GM23248 (cell line): ENCODE data around the gene ATG10.

Experiments
- EZH2 ChIP-seq: fragments of 200-600 bp; sonication (generic); IDR thresholded peaks from 2 replicates; pipeline ENCODE4 v1.6.1; 2018; ENCODE audit warnings: antibody characterized with exemption, mild to moderate bottlenecking; ENCODE audit not compliant: insufficient read depth, poor library complexity, severe bottlenecking
- EZH2phosphoT487 ChIP-seq: fragments of 200-600 bp; sonication (generic); IDR thresholded peaks from 2 replicates; pipeline ENCODE4 v1.6.1; 2018; ENCODE audit warnings: antibody characterized with exemption, moderate library complexity, mild to moderate bottlenecking, low read depth; ENCODE audit not compliant: insufficient read depth

- TF ChIP-seq EZH2 (no peak), EZH2phosphoT487 (no peak)
Measured at GRCh38 chr5:82290005-82290404, 318.2 kb downstream of the ATG10 start.
